ENCODE results near the gene PRX.
"Not testable (repeated sequence)": the region's sequence is repeated elsewhere in the genome, so short reads cannot be mapped to it uniquely, and the experiment has no call there.

The PRX gene

GRCh38 chr19:40371802-40372122 is 41.4 kb downstream of the PRX start:
- DNase-seq (ENCODE audit: extremely low spot score), result no peak
- POLR2A ChIA-PET, result interaction anchor here (1.0 to 2.3 kb wide), 2 partner anchors 23 to 71 kb away, joined by 5 to 8 read pairs; partner anchors contain the start of genes C19orf47 and PLD3
- no peak for TF ChIP-seq BHLHE40 (IDR thresholded peaks at IDR 0.05; ENCODE audit: borderline replicate concordance)
- TF ChIP-seq LEF1 (IDR thresholded peaks at IDR 0.05; ENCODE audit: borderline replicate concordance), result no peak
- TF ChIP-seq FOXA1 (IDR thresholded peaks at IDR 0.05), result no peak
- TF ChIP-seq PKNOX1 (IDR thresholded peaks at IDR 0.05), result no peak
- TF ChIP-seq HDGF (IDR thresholded peaks at IDR 0.05; ENCODE audit: borderline replicate concordance), result no peak
- no peak for TF ChIP-seq L3MBTL2 (conservative IDR thresholded peaks at IDR 0.05)
- no peak for TF ChIP-seq SP1 (IDR thresholded peaks at IDR 0.05)
- no peak for TF ChIP-seq ARNT (IDR thresholded peaks at IDR 0.05)
- no peak for TF ChIP-seq ZNF384 (IDR thresholded peaks at IDR 0.05)
- TF ChIP-seq SUZ12 (IDR thresholded peaks at IDR 0.05), result no peak
- no peak for TF ChIP-seq CTBP1 (IDR thresholded peaks at IDR 0.05; ENCODE audit: borderline replicate concordance)
- no peak for TF ChIP-seq FOXM1 (IDR thresholded peaks at IDR 0.05; ENCODE audit: borderline replicate concordance)
- TF ChIP-seq ELF4 (IDR thresholded peaks at IDR 0.05), result no peak
- TF ChIP-seq TARDBP (IDR thresholded peaks at IDR 0.05), result no peak
- TF ChIP-seq FOXK2 (IDR thresholded peaks at IDR 0.05), result no peak
- TF ChIP-seq NFRKB (IDR thresholded peaks at IDR 0.05), result no peak
- CTCF ChIA-PET, result no interaction called here

- TF ChIP-seq FOXK2 (IDR thresholded peaks at IDR 0.05) (no peak), L3MBTL2 (conservative IDR thresholded peaks at IDR 0.05) (no peak), TARDBP (IDR thresholded peaks at IDR 0.05) (no peak)
- DNase-seq (ENCODE audit: extremely low spot score), result no peak
- ChIA-PET CTCF (interaction anchor here (0.6 kb wide), 1 partner anchor 1029 kb away, joined by 3 read pairs; the partner anchor contains the start of gene SAMD4B), POLR2A (interaction anchor here (1.0 to 2.3 kb wide), 2 partner anchors 23 to 72 kb away, joined by 5 to 8 read pairs; partner anchors contain the start of genes C19orf47 and PLD3)
Observed at GRCh38 chr19:40370997-40371801, 42.0 kb downstream of the PRX start.

DNA sequence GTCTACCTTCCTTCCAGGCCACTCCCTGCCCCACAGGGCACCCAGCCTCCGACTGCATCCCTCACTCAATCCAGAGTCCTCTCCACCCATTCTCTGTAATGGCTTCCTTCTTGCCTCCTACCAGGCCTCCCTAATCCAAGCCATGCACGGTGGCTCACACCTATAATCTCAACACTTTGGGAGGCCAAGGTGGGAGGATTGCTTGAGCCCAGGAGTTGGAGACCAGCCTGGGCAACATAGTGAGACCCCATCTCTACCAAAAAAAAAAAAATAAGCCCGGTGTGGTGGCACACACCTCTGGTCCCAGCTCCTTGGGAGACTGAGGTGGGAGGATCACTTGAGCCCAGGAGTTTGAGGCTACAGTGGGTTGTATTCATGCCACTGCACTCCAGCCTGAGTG is 42.9 kb downstream of the PRX start:
- CTCF ChIA-PET; DNase-seq (ENCODE audit: extremely low spot score): not testable (repeated sequence)
- POLR2A ChIA-PET, result interaction anchor here (2.3 kb wide), 1 partner anchor 73 kb away, joined by 8 read pairs; no protein-coding TSS in a partner anchor

GRCh38 chr19:40369797-40370196 is 43.4 kb downstream of the PRX start:
- ChIA-PET POLR2A (interaction anchor here (2.3 kb wide), 1 partner anchor 73 kb away, joined by 8 read pairs; no protein-coding TSS in a partner anchor), CTCF (no interaction called here)
- no peak for DNase-seq (ENCODE audit: extremely low spot score)
- TF ChIP-seq SP1 (IDR thresholded peaks at IDR 0.05) (no peak), NFRKB (IDR thresholded peaks at IDR 0.05) (no peak), HDGF (IDR thresholded peaks at IDR 0.05; ENCODE audit: borderline replicate concordance) (no peak)

- TF ChIP-seq PKNOX1 (IDR thresholded peaks at IDR 0.05), result no peak
- no peak for TF ChIP-seq FOXK2 (IDR thresholded peaks at IDR 0.05)
- no peak for TF ChIP-seq SP1 (IDR thresholded peaks at IDR 0.05)
- no peak for TF ChIP-seq CTBP1 (IDR thresholded peaks at IDR 0.05; ENCODE audit: borderline replicate concordance)
- no peak for TF ChIP-seq BHLHE40 (IDR thresholded peaks at IDR 0.05; ENCODE audit: borderline replicate concordance)
- TF ChIP-seq HDGF (IDR thresholded peaks at IDR 0.05; ENCODE audit: borderline replicate concordance), result no peak
- no peak for TF ChIP-seq TARDBP (IDR thresholded peaks at IDR 0.05)
- no peak for TF ChIP-seq FOXA1 (IDR thresholded peaks at IDR 0.05)
- no peak for TF ChIP-seq ARNT (IDR thresholded peaks at IDR 0.05)
- no peak for TF ChIP-seq LEF1 (IDR thresholded peaks at IDR 0.05; ENCODE audit: borderline replicate concordance)
- DNase-seq (ENCODE audit: extremely low spot score), result no peak
- ChIA-PET POLR2A (no interaction called here), CTCF (no interaction called here)
Observed at GRCh38 chr19:40367577-40368434, 45.4 kb downstream of the PRX start.

- TF ChIP-seq BHLHE40 (IDR thresholded peaks at IDR 0.05; ENCODE audit: borderline replicate concordance), result no peak
- no peak for TF ChIP-seq PKNOX1 (IDR thresholded peaks at IDR 0.05)
- TF ChIP-seq CTBP1 (IDR thresholded peaks at IDR 0.05; ENCODE audit: borderline replicate concordance), result no peak
- TF ChIP-seq SUZ12 (IDR thresholded peaks at IDR 0.05), result no peak
- TF ChIP-seq HDGF (IDR thresholded peaks at IDR 0.05; ENCODE audit: borderline replicate concordance), result no peak
- no peak for TF ChIP-seq FOXK2 (IDR thresholded peaks at IDR 0.05)
- CTCF ChIA-PET, result no interaction called here
- POLR2A ChIA-PET, result interaction anchor here (1.1 kb wide), 1 partner anchor 59 kb away, joined by 3 read pairs; no protein-coding TSS in a partner anchor
- DNase-seq (ENCODE audit: extremely low spot score), result no peak
Observed at GRCh38 chr19:40366697-40367561, 46.2 kb downstream of the PRX start.

All from HEK293T (cell line).